GM21367 (cell line): Measurements from ENCODE around the gene TCEAL3.
A peak's percentile ranks its signal among the peaks of the same experiment; 100 is the strongest.
"Not testable (repeated sequence)": the region's sequence is repeated elsewhere in the genome, so short reads cannot be mapped to it uniquely, and the experiment has no call there.

Source experiments
- ATAC-seq: cut with Tn5 transposase; IDR thresholded peaks from one replicate; pipeline ENCODE4 v1.9.1; 2021; ENCODE audit not compliant: unreplicated experiment

Gene TCEAL3

DNA sequence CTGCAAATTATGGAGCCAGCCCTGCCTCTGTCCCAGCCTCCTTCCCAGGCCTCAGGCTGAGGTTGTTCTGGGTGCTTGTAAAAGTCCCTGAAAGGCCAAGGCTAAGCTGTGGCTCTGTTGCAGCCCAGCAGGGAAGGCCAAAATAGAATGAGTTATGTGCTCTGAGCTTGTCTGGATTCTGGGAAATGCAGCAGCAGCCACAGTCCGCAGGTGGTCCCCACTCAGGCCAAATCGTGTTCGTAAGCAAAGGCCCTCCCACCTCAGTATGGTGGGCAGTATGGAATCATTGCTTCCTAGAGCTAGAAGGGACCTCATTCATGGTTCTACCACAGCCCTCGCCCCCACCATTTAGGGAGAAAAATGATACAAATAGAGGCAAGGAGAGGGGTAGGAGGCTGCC is 16.3 kb downstream of the TCEAL3 start:
- ATAC-seq = no peak

DNA sequence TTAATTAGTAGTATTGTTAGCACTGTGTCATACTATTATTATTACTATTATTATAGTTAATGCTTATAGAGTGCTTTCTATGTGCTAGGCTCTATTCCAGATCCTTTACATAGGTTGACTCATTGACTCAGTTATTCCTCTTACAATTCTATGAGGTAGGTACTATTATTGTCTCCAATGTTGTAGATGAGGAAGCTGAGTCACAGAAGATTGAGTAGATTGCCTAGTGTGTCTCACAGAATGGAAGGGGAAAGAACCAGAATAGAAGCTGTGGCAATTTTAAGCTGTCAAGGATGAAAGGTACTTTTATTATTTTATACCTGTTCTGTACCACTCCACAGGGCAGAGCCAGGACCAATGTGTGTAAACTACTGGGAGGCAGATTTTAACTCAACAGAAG is 19.1 kb downstream of the TCEAL3 start:
- no peak for ATAC-seq

DNA sequence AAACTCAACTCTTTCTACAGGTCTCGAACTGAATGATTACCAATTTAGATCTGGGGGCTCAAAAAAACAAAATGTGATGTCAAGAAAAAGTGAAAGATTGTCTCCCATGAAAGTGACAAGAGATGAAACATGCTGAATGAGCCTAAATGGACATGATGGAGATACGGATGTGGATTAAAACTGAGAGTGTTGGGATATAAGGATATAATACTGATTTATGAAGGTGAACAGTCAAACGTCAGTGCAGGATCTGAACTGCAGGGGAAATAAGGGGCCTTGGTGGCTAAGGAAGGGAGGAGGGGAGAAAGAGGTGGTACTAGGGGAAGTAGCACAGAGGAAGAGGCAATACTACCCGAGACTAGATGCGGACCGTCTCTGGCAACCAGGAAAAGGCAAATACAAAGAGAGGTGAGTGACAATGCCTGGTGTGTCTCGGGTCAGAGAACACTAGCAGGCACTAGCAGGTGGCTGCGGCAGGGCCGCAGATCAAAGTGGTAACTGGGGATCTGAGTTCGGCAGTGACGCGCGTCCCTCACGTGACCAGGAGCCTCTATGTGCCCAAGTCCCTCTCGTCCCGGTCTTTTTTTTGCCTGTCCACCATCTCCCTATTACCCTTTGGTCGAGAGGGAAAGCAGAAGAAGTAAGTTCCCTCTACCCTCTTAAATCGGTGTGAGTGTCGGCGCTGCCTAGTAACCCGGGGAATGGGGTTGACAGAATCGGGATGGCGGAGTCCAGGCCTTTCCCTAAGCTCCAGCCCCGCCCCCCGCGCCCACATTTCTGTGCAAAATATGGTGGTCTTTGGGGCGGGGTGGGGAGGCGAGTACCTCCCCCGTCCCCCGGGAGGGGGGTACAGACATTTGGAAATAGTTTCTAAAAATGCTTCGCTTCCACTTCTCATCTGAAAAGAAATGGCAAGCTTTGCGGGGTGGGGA is 20.9 kb downstream of the TCEAL3 start, which contains the start of gene TCEAL1:
TCEAL1 (plus strand) TSS at position 590 of the 932 bp plus-strand sequence. CDS start 942 bp downstream, outside the sequence.
- ATAC-seq = peak; percentile 81

DNA sequence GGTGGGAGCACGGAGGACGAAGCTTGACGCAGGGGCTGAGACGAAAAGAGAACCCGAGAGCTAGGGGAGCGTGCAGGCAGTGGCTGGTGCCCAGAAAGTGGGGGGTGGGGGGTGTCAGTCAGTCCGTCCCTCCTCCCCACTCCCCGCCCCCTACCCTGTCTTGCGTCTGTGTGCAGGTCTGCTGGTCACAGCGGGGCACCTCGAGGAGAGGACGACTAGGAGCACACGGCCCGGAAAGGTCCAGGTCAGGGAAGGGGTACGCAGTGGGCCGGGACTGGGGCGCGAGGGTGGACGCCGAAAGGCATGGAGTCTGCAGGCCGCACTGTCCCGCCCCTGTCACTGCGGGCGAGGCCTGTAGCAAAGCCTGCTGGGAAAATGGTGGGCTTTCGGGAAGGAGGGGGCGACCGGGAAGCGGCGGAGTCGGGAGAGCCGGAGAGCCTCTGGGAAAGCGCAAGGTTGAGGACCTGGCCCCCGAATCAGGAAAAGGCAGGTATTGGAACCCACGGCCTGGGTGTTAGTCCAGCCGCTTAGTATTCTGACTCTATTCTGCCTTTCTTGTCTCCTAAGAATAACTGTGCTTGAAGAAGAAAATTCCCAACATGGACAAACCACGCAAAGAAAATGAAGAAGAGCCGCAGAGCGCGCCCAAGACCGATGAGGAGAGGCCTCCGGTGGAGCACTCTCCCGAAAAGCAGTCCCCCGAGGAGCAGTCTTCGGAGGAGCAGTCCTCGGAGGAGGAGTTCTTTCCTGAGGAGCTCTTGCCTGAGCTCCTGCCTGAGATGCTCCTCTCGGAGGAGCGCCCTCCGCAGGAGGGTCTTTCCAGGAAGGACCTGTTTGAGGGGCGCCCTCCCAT is 21.8 kb downstream of the TCEAL3 start:
- ATAC-seq = no peak

DNA sequence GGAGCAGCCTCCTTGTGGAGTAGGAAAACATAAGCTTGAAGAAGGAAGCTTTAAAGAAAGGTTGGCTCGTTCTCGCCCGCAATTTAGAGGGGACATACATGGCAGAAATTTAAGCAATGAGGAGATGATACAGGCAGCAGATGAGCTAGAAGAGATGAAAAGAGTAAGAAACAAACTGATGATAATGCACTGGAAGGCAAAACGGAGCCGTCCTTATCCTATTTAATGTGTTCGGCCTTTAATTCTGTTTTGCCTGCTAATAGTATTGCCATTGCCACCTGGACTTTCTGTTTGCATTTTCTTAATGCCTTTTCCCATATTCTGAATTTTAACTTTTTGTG is 22.4 kb downstream of the TCEAL3 start:
- ATAC-seq = no peak

DNA sequence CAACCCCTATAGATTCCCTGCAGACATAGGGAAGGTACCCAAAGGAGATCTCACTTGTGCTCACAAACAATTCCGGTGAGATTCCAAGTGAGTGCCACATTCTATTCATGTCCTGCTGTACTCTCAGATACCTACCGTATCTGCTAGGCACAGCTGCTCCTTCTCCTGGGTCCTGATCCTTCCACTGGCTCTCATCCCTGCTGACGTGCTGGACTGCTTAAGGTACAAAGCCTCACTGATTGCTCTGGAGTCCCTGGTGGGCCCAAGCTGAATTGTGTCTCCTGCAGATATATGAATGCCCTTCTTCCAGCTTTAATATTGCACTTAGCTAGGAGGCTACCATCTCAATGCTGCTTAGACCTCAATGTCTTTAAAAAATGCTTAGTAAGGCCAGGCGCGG is 23.4 kb downstream of the TCEAL3 start:
- no peak for ATAC-seq

DNA sequence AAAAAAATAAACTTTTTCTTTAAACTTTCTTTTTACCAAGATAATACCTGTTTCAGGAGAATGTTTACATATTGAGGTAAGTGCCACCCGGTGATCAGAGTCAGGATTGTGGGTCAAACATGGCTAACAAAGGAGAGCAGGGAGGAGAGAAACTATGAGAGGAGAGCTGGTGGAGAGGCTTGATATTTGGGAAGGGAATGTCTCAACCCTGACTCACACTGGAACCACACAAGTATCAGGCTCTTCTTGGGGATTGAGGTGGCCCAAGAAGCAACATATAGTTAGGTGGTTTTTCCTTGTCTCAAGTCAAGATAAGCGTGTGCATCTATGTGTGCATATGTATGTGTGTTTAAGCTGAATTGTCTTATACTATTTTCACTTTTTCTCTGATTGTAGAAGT is 27.7 kb downstream of the TCEAL3 start:
- no peak for ATAC-seq

DNA sequence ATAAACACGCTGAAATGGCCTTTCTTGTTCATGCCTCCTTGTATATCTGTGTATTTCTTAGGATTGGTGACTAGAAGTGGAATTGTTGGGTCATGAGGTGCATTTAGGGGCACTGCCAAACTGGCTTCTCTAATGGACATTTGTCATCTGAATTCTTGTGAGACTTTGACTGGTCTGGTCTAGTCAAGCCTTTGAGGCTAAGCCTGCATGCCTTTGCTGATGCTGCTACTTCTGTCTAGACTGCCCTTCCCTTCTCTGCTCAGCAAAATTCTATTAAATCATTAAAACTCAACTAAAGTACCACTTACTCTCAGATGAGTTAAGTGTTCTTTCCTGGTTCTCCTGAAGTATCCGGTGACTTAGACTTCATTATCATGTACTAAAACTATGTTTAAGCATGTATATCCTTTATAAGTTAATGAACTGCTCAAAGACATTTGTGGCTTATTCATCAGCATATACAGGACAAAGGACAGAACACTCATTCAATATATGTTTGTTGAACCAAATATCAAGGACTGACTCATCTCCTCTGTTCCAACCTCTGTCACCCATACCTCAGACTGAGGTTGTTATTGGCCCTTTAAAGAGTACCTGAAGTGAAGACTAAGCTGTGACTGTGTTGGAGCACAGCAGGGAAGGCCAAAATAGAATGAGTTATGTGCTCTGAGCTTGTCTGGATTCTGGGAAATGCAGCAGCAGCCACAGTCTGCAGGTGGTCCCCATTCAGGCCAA is 30.0 kb downstream of the TCEAL3 start:
- no peak for ATAC-seq

DNA sequence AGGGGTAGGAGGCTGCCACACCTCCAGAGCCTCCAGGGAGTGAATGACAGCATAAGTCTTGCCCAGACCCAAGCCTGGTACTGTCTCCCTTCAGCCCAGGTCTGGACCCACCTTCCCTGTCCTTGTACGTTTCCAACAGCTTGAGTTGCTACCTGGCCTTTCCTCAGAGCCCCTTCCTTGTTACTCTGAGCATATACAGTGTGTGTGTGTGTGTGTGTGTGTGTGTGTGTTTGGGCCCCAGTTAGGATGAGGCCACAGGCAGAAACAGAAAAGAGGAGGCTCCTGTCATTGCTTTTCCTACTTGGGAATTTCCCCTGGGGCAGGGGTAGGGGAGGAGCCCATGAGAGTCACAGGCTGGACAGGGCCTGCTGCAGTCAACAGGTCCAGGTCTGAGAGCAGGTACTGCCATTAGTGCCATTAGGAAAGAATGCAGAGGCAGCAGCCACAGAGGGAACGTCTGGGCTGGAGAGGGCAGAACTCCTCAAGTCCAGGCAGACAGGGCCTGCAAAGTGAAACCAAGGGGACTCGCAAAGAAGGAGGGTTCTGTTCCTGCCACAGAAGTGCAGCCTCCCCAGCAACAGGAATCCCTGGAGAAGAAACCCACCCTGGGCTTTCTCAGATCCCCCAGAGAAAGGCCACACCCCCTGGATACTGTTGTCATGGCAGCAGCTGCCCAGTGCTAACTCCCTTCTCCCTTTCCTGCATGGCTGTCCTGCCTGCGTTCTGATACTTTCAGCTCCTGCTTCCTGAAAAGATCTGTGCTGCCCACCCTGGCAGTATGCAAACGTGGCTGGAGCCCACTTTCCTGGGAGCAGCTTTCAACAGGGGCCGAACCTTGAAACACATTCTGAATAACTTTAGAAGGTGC is 30.9 kb downstream of the TCEAL3 start:
- not testable (repeated sequence) for ATAC-seq

DNA sequence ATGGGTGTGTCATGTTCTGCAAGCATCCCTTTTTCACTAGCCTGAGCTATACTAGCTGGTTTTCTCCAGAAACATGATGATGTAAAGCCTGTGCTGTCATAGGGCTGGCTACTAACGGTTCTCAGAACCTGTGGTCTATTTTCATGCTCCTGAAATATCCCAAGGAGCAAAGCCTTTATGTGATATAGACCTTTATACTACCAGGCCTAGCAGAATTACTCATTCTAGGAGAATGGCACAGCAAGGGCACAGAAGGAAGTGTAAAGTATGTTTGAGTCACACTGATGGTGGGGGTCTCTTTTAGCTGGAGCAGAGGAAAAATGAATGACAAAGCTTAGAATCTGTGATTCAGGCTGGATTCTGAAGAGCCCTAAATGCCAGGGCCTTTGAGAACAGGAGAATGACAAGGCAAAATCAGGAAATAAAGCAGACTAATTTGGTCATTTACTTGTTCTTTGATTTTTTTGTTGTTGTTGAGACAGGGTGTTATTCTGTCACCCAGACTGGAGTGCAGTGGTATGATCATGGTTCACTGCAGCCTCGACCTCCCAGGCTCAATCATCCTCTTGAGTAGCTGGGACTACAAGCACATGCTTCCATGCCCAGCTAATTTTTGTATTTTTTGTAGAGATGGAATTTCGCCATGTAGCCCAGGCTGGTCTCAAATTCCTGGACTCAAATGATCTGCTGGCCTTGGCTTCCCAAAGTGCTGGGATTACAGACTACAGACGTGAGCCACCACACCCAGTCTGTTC is 32.8 kb downstream of the TCEAL3 start:
- ATAC-seq = no peak

DNA sequence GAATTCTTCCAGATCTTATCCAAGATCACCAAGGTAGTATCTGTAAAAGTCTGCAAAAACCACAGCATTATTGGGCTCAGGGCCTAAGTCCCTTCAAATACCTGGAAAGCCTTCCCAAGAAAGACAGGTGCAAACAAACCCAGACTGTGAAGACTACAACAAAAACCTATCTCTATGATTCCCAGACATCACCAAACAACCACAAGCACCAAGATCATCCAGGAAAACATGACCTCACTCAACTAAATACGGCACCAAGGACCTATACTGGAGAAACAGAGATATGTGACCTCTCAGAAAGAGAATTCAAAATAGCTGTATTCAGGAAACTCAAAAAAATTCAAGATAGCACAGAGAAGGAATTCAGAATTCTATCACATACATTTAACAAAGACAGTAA is 36.4 kb downstream of the TCEAL3 start:
- ATAC-seq = no peak

DNA sequence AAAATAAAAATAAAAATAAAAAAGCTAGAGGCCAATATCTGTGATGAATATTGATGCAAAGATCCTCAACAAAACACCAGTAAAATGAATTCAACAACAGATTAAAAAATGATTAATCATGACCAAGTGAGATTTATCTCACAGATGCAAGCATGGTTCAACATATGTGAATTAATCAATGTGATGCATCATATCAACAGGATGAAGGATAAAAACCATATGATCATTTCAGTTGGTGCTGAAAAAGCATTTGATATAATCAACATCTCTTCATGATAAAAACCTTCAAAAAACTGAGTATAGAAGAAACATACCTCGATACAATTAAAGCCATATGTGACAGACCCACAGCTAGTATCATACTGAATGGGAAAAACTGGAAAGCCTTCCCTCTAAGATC is 39.9 kb downstream of the TCEAL3 start:
- ATAC-seq = no peak

DNA sequence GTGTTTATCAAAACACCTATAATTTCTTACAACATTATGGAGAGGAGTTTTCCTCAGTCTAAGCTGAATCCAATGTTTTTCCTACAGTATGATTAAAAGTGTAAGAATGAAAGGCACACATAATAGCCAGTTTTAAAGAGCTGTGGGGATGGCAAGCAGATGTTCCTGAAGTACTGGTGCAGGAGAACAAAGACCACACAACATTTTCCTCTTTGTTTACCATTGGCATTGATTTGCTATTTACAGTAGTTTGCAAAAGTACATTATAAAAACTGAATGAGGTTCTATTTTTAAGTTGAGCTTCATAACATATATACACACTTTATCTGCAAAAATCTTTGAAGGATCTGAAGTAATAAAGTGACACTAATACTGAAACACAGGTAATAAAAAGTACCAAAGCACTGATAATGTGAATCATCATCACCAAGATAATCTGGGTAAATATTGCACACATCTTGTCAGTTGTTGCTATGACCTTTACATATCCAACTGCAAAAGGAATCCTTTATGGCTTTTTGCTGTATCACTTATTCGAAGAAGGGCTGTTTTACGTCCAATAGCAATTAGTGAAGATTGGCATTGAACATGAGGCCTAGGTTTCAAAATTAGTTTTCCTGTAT is 43.5 kb downstream of the TCEAL3 start:
- ATAC-seq = no peak

DNA sequence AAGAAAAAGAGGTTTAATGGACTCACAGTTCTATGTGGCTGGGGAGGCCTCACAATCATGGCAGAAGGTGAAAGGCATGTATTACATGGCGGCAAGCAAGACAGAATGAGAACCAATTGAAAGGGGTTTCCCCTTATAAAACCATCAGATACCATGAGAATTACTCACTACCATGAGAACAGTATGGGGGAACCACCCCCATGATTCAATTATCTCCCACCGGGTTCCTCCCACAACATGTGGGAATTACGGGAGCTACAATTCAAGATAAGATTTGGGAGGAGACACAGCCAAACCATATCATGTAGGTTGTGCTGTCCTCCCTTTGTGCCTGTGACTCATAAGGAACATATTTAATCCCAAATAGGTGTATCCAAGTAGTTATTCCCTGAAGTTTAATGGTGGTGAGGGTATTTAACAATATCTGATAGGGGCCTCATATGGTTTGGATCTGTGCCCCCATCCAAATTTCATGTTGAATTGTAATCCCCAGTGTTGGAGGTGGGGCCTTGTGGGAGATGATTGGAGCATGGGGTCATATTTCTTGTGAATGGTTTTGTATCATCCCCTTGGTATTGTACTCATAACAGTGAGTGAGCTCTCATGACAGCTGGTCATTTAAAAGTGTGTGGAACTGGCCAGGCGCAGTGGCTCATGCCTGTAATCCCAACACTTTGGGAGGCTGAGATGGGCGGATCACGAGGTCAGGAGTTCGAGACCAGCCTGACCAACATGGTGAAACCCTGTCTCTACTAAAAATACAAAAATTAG is 47.7 kb downstream of the TCEAL3 start:
- ATAC-seq = not testable (repeated sequence)

DNA sequence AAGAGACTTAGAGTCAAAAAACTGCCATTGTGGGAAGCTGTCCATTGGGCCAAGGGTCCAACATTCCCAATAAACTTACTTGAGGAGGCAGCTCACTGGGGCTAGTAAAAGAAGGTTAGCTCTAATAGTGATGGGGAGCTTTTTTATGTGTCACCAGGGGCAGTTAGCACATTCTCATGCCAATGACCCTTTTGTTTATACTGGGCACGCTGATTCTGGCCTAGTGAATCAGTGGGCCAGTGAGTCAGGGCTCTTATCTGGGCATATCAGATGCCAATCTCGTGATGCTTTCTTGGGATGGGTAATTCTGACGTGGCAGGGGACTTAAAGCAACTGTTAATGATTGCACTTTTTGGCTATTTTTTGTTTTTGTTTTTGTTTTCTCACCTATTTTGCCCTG is 48.9 kb downstream of the TCEAL3 start:
- no peak for ATAC-seq

DNA sequence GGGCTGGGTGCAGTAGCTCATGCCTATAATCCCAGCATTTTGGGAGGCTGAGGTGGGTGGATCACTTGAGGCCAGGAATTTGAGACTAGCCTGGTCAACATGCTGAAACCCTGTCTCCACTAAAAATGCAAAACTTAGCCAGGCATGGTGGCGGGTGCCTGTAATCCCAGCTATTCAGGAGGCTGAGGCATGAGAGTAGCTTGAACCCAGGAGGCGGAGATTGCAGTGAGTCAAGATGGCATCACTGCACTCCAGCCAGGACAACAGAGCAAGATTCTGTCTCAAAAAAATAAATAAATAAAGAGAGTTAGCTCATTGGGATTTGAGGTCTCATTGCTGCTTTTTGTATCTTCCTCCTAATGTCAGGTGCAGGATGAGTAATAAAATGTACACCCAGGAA is 49.3 kb downstream of the TCEAL3 start:
- not testable (repeated sequence) for ATAC-seq

DNA sequence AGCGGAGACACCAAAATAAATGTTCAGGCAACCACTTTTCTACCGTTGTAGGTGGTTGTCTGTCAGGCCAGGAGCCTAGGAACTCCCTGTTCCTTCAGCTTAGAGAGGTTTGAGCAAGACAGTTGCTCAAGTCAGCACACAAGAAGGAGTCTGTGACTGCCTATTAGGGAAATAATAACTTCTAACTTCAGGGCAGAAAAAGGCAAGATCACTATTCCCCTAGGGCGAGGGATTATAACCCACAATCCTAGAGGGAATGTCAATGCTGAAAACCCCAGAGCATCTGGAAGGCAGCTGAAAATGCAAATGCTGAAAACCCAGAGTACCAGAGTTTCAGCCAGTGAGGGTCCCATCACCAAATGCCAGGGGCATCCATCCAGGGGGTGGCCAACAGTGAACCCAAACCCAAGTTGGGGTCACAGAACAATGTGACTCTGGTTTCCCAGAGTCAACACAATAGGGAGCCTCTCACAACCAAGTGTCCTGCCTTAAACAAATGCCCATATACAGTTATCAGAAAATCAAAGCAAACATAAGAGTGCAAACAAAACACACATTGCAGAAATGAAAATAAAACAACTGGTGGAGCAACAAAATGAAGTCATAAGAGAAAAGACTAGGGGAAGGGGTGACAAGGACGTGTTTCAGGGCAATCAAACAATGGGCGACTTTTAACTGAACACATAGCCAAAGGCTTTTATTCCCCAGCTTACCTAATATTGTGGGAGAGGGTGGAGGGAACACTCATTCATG is 51.1 kb downstream of the TCEAL3 start:
- ATAC-seq = no peak

DNA sequence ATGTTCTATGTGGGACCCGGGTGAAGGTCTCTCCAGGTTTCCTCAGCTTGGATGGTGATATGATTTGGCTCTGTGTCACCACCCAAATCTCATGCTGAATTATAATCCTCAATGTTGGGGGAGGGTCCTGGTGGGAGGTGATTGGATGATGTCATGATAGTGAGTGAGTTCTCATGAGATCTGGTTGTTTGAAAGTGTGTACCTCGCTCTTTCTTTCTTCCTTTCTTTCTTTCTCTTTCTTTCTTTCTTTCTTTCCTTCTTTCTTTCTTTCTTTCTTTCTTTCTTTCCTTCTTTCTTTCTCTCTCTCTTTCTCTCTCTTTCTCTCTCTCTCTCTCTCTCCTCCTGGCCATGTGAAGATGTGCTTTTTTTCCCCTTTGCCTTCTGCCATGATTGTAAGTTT is 51.7 kb downstream of the TCEAL3 start:
- not testable (repeated sequence) for ATAC-seq
